AG08395 (cell line): ENCODE results near the gene RNF31.

Experiments used
- DNase-seq: peaks from one replicate; pipeline ENCODE4 v3.0.0; 2012; ENCODE audit warnings: mixed read lengths, low spot score

The RNF31 gene

GRCh38 chr14:24159777-24160498 is 12.6 kb downstream of the RNF31 start:
- no peak for DNase-seq

- no peak for DNase-seq
Measured at GRCh38 chr14:24160499-24160849, 13.2 kb downstream of the RNF31 start.

GRCh38 chr14:24160850-24161804 is 13.8 kb downstream of the RNF31 start, which contains the start of gene IRF9:
Gene IRF9 (plus strand): TSS chr14:24161265. CDS start chr14:24162145, 880 bp downstream.
- DNase-seq = peak; percentile 98

GRCh38 chr14:24162093-24162492 is 14.8 kb downstream of the RNF31 start:
- peak; percentile 40 for DNase-seq

GRCh38 chr14:24164518-24164991 is 17.3 kb downstream of the RNF31 start:
- no peak for DNase-seq

GRCh38 chr14:24165785-24166184 is 18.5 kb downstream of the RNF31 start:
- DNase-seq = no peak

GRCh38 chr14:24167469-24168114 is 20.3 kb downstream of the RNF31 start:
- DNase-seq = no peak

GRCh38 chr14:24171422-24172260 is 24.3 kb downstream of the RNF31 start, which contains the start of gene REC8:
Gene REC8 (plus strand): TSS chr14:24172080. CDS start chr14:24172553, 473 bp downstream.
- DNase-seq = no peak

- DNase-seq = no peak
Measured at GRCh38 chr14:24172261-24172860, 25.1 kb downstream of the RNF31 start.

- no peak for DNase-seq
Measured at GRCh38 chr14:24172871-24173281, 25.6 kb downstream of the RNF31 start.

GRCh38 chr14:24176599-24176998 is 29.3 kb downstream of the RNF31 start:
- no peak for DNase-seq

- no peak for DNase-seq
Measured at GRCh38 chr14:24177041-24177825, 29.9 kb downstream of the RNF31 start.

GRCh38 chr14:24177891-24178290 is 30.6 kb downstream of the RNF31 start:
- no peak for DNase-seq

- no peak for DNase-seq
Measured at GRCh38 chr14:24178399-24179178, 31.3 kb downstream of the RNF31 start.

GRCh38 chr14:24179294-24179960 is 32.1 kb downstream of the RNF31 start:
- no peak for DNase-seq

- DNase-seq = peak; percentile 82
Measured at GRCh38 chr14:24179961-24180796, 32.9 kb downstream of the RNF31 start.

- no peak for DNase-seq
Measured at GRCh38 chr14:24181371-24182077, 34.2 kb downstream of the RNF31 start.
